ENCODE results near the gene UTS2B.
"Not testable (repeated sequence)": the region's sequence is repeated elsewhere in the genome, so short reads cannot be mapped to it uniquely, and the experiment has no call there.

The UTS2B gene

DNA sequence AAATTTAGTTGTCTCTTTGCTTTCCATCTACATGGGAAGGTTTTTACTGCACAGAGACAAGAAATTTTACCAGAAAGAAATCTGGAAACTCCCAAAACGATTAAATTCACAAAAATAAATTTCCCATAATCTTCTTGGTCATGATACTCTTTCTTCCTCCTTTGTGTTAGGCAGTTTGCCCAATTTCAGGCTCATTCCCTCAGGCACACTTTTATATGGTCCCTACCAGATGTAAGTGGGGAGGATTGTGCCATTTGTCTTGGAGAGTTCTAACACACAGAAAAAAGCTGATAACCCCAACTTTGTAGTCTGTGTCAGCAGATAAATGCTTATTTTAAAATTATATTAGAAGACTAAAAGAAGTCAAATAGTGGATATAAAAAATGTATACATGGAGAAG is 50.2 kb downstream of the UTS2B start:
- DNase-seq (ENCODE audit: low read depth), result no peak

GRCh38 chr3:191275751-191276150 is 54.6 kb downstream of the UTS2B start:
- no peak for DNase-seq (ENCODE audit: low read depth)

DNA sequence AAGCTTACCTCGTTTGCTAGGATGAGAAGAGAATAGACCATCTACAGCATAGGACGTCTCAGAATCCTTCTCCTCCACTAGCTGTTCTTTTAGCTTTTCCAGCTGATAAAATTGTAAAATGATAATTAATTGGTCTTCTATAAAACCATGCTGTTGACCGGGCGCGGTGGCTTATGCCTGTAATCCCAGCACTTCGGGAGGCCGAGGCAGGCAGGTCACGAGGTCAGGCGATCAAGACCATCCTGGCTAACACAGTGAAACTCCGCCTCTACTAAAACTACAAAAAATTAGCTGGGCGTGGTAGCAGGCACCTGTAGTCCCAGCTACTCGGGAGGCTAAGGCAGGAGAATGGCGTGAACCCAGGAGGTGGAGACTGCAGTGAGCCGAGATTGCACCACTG is 55.1 kb downstream of the UTS2B start:
- DNase-seq (ENCODE audit: low read depth), result not testable (repeated sequence)

GRCh38 chr3:191269289-191270085 is 60.8 kb downstream of the UTS2B start:
- no peak for DNase-seq (ENCODE audit: low read depth)

- DNase-seq (ENCODE audit: low read depth), result no peak
Measured at GRCh38 chr3:191268737-191269136, 61.6 kb downstream of the UTS2B start.

DNA sequence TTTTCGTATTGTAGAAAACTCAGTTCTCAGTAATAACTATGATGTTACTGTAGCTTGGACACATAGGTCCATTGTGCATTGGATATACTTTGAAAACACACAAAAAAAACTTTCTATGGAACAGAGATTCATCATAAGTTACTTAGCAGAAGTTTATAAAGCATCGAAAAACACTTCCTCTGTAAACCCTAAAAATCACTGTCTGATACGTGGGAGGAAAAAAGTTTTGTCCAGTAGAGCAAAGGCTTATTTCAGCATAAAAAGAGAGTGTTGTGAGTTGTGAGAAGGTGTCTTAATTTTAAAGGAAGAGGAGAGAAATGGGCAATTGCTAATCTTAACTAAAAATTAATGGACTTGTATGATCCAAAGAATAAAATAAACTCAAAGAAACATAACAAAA is 66.5 kb downstream of the UTS2B start:
- DNase-seq (ENCODE audit: low read depth), result no peak

DNA sequence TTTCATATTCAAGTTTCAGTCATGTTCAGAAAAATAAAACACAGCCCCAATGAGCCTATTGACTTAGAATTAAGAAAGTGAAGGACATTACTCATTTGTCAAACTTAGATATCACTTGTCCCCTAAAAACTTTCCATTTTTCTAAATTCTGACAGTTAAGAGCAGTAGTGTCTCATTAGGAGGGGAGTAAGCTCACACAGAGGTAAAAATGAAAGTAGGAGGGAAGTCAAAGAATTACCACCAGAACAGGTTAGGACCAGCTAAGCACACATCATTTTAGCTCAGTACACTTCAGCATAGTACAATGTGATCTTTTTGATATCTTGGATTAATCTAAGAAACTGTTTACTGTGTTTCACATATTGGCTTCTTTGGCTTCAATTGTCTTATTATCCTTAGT is 67.0 kb downstream of the UTS2B start:
- DNase-seq (ENCODE audit: low read depth), result no peak

DNA sequence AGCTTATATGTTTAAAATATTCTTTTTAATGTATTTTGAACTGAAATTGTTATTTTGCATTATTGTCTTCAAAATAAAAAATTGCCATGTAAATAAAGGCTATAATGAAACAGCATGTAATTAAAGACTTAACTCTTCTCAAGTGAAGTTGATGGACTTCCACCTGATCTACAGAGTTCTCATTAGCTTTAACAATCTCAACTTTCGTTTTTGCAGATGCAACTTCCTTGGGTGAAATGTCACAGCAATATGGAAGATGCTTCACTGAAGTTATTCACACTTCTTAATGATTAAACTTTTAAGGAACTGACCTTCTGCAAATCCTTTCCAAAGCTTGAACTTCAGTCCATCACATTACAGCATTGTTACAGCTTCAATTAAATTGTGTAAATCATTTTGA is 67.7 kb downstream of the UTS2B start:
- DNase-seq (ENCODE audit: low read depth), result no peak

DNA sequence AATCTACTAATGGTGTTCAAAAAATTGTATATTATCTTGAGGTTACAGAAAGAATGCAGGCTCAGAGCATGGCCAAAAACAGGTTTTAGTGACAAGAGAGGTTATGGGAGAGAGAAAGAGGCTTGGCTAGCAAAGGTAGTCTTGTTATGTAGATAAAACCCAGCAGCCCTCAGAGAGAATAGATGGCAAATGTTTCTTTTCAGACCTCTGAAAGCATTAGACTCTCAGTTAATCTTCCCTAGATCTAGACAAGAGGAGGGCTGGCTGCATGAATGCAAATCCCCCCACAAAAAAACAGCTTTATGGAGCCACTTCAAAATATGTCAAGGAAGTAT is 69.1 kb downstream of the UTS2B start:
- no peak for DNase-seq (ENCODE audit: low read depth)

GRCh38 chr3:191260431-191261303 is 69.7 kb downstream of the UTS2B start:
- no peak for DNase-seq (ENCODE audit: low read depth)

DNA sequence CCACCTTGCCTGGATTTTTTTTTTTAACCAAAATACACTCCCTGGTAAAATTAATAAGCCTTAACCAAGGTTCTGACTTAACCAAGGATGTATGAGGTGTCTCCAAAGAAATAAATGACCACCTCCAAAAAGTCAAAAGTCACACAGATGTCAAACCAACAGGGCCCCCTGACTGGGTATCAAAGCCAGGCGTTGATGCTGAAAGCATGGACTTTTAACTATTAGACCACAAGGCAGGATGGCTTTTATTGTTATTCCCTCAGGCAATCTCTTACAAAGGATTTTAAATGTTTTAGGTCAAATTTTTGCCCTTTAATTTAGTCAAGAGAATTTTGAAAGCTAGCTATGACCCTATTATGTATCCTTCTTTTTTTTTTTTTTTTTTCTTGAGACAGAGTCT is 70.8 kb downstream of the UTS2B start:
- DNase-seq (ENCODE audit: low read depth), result no peak

- no peak for DNase-seq (ENCODE audit: low read depth)
Measured at GRCh38 chr3:191257286-191257685, 73.0 kb downstream of the UTS2B start.

DNA sequence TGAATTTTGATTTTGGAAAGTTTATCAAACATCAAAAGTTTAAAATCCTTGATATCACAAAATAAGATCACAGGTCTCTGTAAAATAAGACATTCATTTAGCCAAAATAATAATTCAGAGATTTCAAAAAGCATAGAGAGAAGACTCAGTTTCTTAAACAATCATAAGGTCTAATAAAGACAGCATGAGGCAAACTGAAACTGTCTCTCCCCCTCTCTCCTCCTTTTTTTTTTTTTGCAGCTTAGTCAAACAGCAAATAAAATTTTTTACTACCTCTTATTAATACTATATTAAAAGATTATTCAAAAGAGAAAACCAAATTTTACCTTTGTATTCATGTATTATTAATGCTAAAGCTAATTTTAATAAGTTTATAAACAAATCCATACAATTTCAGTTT is 73.9 kb downstream of the UTS2B start:
- no peak for DNase-seq (ENCODE audit: low read depth)

GRCh38 chr3:191255156-191255555 is 75.2 kb downstream of the UTS2B start:
- no peak for DNase-seq (ENCODE audit: low read depth)

DNA sequence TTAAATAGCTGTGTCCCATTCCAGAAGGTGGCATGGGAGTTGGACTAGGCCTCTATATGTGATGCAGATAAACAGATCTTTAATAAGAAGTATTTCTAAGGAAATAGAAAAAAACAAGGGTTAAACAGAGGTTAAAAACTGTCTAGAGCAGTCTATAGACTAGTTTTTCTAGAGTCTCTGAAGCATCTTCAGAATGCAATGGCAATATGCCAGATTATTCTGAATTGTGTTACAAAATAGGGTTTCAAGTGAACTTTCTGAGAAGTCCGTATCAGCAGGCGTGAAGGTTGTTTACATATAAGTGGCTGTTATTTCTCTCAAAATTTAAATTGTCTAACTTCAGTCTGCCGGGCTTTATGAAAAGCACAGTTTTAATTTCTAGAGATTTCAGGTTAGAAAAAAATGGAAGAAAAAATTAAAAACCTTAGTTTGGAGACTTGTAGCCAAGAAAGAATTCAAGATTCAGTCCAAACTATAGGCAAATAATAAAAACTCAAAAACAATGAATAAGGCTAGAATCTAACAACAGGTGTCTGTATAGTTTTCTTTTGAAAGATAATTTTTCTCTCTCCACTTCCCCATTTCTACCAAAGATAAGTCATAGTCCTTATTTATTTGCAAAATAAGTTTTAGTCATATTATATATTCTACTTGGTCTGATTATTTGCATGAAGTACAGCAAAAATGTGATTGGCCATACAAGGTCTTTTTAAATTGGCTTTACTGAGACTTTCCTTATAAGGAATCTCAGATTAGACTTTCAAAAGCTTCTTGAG is 76.0 kb downstream of the UTS2B start:
- no peak for DNase-seq (ENCODE audit: low read depth)

DNA sequence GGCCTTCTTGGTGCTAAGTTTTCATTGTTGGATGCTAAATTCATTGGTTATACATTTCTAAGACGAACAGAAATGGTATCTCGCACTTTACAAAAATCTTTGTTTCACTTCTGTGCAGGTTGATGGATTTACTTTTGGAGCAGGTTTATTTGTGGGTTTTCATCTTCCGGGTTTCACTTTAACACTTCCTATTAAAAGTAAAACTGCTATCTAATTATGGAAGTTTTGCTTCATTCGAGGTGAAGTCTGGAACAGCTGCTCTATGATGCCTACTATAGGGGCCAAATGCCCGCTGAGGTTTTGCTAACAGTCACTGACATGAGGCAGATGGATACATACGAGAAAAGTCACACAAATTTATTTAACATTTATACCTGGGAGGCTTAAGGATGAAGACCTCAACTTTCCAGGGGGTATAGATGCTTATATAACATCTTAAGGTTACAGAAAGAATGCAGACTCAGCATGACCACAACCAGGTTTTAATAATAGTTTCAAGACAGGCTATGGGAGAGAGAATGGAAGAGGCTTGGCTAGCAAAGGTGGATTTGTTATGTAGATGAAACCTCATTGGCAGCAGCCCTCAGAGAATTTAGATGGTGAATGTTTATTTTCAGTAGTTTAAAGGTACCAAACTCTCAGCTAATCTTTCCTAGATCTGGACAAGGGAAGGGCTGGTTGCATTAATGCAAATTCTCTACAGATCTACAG is 77.1 kb downstream of the UTS2B start:
- no peak for DNase-seq (ENCODE audit: low read depth)

GRCh38 chr3:191246630-191247029 is 83.7 kb downstream of the UTS2B start:
- no peak for DNase-seq (ENCODE audit: low read depth)

- DNase-seq (ENCODE audit: low read depth), result not testable (repeated sequence)
Measured at GRCh38 chr3:191246034-191246433, 84.3 kb downstream of the UTS2B start.

DNA sequence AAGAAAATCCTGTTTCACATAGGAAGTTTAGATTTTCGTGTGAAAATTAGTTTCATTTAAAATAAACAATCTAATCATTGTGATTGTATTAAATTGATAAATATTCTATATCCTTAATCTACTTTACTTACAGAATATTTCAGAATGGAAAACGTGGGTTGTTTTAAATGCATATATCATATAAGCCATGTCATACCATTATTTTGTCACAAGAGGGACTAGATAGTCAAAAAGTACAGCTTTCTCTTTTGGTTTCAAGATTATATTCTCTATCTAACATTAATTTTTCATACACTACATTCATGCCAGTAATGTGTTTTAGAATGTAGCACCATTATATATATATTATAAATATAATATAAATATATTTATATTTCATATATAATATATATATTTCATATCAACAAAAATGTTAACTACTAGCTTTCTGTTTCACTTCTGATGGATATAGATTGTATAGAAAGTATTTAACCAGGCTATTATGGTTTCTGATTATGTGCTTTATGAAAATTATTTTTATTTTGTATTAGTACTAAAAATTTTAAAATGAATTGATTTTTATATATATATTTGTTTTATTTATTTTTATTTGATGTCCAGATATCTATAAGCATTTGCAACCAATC is 86.0 kb downstream of the UTS2B start:
- DNase-seq (ENCODE audit: low read depth), result no peak

DNA sequence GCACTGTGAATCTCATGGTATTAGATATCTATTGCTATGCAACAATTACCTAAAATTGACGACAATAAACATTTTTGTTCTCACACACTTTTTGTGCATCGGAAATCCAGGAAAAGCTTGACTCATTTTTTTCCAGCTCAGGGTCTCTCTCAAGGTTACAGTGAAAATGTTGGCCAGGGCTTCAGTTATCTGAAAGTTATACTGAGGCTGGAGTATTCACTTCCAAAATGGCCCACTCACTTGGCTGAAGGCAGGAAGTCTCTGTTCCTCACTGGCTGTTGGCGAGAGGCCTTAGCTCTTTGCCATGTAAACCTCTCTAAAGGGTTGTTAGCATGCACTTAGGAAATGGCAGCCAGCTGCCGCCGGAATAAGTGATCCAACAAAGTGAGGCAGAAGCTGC is 89.8 kb downstream of the UTS2B start:
- DNase-seq (ENCODE audit: low read depth), result no peak

DNA sequence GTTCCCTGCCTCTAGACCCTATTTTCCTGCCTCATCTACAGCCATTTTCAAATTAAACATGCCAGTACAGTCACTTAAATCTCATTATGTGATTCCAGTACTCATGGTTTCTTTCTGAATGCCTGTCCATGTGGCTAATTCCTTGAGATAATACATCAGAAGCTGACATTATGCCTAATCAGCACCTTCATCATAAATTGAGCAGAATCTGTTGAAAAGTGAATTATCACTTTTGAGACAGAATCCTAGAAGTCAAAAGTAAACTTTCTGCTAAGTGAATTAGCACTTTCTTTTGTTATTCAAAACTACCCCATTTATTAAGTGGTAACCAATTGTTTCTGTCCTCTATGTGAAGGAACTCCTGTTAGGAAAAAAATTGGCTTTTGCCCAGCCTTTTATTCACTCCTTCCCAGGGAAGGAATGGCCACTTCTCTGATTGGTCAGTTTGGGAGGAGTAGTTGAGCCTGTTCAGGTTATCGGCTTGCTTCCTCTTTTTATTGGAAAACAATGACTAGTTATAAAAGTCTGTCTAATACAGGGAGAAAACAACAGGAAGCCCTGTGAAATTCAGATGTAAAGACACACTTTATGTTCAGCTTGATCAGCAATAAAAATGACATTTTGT is 90.8 kb downstream of the UTS2B start:
- DNase-seq (ENCODE audit: low read depth), result no peak

Measured in stimulated activated CD8-positive, alpha-beta memory T cell treated with anti-CD3 and anti-CD28 coated beads, Interleukin-12 subunit alpha, Interleukin-12 subunit beta, amount 100 ng/mL, for 4 hours (primary cell).